Endothelial cell of umbilical vein (primary cell): ENCODE results near the gene TMEM267. TPM values are rescaled to one million over a fixed set of nuclear protein-coding genes. Genes with fewer than 3 reads are reported as not detected.
A peak's percentile ranks its signal among the peaks of the same experiment; 100 is the strongest.

ENCODE experiments used
- BruUV-seq: library from RNA; stranded (reverse); fragments of 400-500 nt; replicated peaks from 2 replicates; lab custom pipeline; 2021; lab: Mats Ljungman, UMichigan
- CTCF ChIA-PET: fragments of 300-600, 350-600 bp; sonication (Branson Sonifier 250); formaldehyde crosslinking; loops from one replicate; lab custom pipeline; 2021; ENCODE audit warnings: antibody characterized with exemption, inconsistent platforms; lab: Charles Lee
- POLR2A ChIA-PET: fragments of 300-600, 350-600 bp; sonication (Branson Sonifier 250); formaldehyde crosslinking; loops from one replicate; lab custom pipeline; 2021; ENCODE audit warnings: antibody characterized with exemption, inconsistent platforms; lab: Charles Lee
- DNase-seq: peaks from one replicate; pipeline ENCODE4 v3.0.0-alpha.2; 2011; ENCODE audit warnings: low read depth, low spot score
- FAIRE-seq: peaks from 2 replicates; lab custom pipeline; 2011; peaks lifted over from hg19 to GRCh38; lab: Jason Lieb, UNC
- H2AFZ ChIP-seq: 2 replicates; pipeline ENCODE4 v1.6.0; 2012; ENCODE audit warnings: low read depth, low read length, control low read depth, inconsistent platforms
- H3K27ac ChIP-seq: 2 replicates; pipeline ENCODE4 v1.5.1; 2011; ENCODE audit warnings: low read depth, mild to moderate bottlenecking, control low read depth, low read length, moderate library complexity; ENCODE audit not compliant: insufficient read depth
- H3K27me3 ChIP-seq, 2 experiments: 2 replicates each; pipeline versions ENCODE4 v1.6.0 to v1.6.1; 2011; ENCODE audit warnings: low read length in 2 of 2, mixed read lengths in 1 of 2; ENCODE audit not compliant: control insufficient read depth in 2 of 2, insufficient read depth in 2 of 2
- H3K36me3 ChIP-seq, 2 experiments: 2 replicates in 1 of 2; 3 replicates in 1 of 2; pipeline ENCODE4 v1.5.1; 2011; ENCODE audit warnings: low read length in 2 of 2, mild to moderate bottlenecking in 1 of 2, moderate library complexity in 1 of 2; ENCODE audit not compliant: control insufficient read depth in 2 of 2, insufficient read depth in 2 of 2; ENCODE audit errors: extremely low read depth in 1 of 2
- H3K4me1 ChIP-seq: 3 replicates; pipeline ENCODE4 v1.5.1; 2011; ENCODE audit warnings: mild to moderate bottlenecking, low read length; ENCODE audit not compliant: control insufficient read depth, insufficient read depth; ENCODE audit errors: extremely low read depth
- H3K4me2 ChIP-seq: 2 replicates; pipeline ENCODE4 v1.6.1; 2011; ENCODE audit warnings: low read length, control low read depth, mixed read lengths; ENCODE audit not compliant: insufficient read depth
- H3K4me3 ChIP-seq, 3 experiments: fragments of 200-600 bp in 1 of 3; sonication (generic), shearing (Covaris generic) in 1 of 3; replicated peaks in 1 of 3; 2 replicates each; pipeline ENCODE4 v1.5.1; 2011 to 2016; ENCODE audit warnings: control low read depth in 3 of 3, low read length in 3 of 3, mild to moderate bottlenecking in 2 of 3, inconsistent platforms in 1 of 3, low read depth in 1 of 3, moderate library complexity in 1 of 3; ENCODE audit not compliant: insufficient read depth in 1 of 3
- H3K79me2 ChIP-seq: 2 replicates; pipeline ENCODE4 v1.6.0; 2012; ENCODE audit warnings: low read length, inconsistent platforms; ENCODE audit not compliant: control insufficient read depth, insufficient read depth
- H3K9ac ChIP-seq: replicated peaks from 2 replicates; pipeline ENCODE3; 2011; ENCODE audit warnings: low read length, control low read depth; ENCODE audit not compliant: insufficient read depth; ENCODE audit errors: extremely low read depth
- H3K9me1 ChIP-seq: replicated peaks from 3 replicates; pipeline ENCODE4 v1.6.0; 2011; ENCODE audit warnings: mild to moderate bottlenecking, low read length; ENCODE audit not compliant: control insufficient read depth, insufficient read depth; ENCODE audit errors: extremely low read depth
- H3K9me3 ChIP-seq: replicated peaks from 2 replicates; pipeline ENCODE4 v1.5.1; 2012; ENCODE audit warnings: low read length, inconsistent platforms; ENCODE audit not compliant: control insufficient read depth, insufficient read depth
- H4K20me1 ChIP-seq: replicated peaks from 2 replicates; pipeline ENCODE3; 2011; ENCODE audit warnings: mild to moderate bottlenecking, low read length; ENCODE audit not compliant: control insufficient read depth, insufficient read depth; ENCODE audit errors: extremely low read depth
- EZH2 ChIP-seq: IDR thresholded peaks from 2 replicates; pipeline ENCODE4 v1.6.1; 2012; ENCODE audit warnings: borderline replicate concordance, low read depth, mild to moderate bottlenecking, moderate library complexity, low read length, inconsistent platforms; ENCODE audit not compliant: severe bottlenecking
- FOS ChIP-seq: IDR thresholded peaks from 2 replicates; pipeline ENCODE4 v1.6.1; 2011; ENCODE audit warnings: mild to moderate bottlenecking, low read length, moderate library complexity, borderline replicate concordance; ENCODE audit not compliant: insufficient read depth
- JUN ChIP-seq: IDR thresholded peaks from 2 replicates; pipeline ENCODE4 v1.6.1; 2011; ENCODE audit warnings: borderline replicate concordance, low read depth; ENCODE audit not compliant: insufficient read length, insufficient read depth
- MYC ChIP-seq: IDR thresholded peaks from one replicate; pipeline ENCODE4 v1.6.1; 2011; ENCODE audit warnings: mild to moderate bottlenecking, low read depth, low read length
- POLR2AphosphoS5 ChIP-seq: IDR thresholded peaks from 2 replicates; pipeline ENCODE4 v1.6.1; 2012; ENCODE audit warnings: low read depth, mild to moderate bottlenecking, control low read depth, low read length, moderate library complexity; ENCODE audit not compliant: insufficient read depth
- dilution Hi-C: fragments of 300-500 bp; cut with MboI; formaldehyde crosslinking; loops from one replicate; pipeline ENCODE4 v1.15.0; 2019; ENCODE audit warnings: low sequenced_read_pairs; ENCODE audit not compliant: extremely low pct_ligation_motif_present
- intact Hi-C: fragments of 100-400 bp; cut with micrococcal nuclease; formaldehyde crosslinking; loops from one replicate; pipeline ENCODE4 v1.10.0; 2022
- polyA plus RNA-seq, 4 experiments: library from polyadenylated mRNA; depleted of rRNA in 3 of 4; stranded (reverse) in 3 of 4; unstranded in 1 of 4; fragments of >200 nt; gene quantifications; 2 replicates each; pipeline versions ENCODE4 v1.2.1 to v1.2.3, GENCODE V29; 2011 to 2012; ENCODE audit warnings: missing spikeins in 1 of 4
- total RNA-seq: library from RNA; stranded (reverse); gene quantifications from 2 replicates; pipeline ENCODE4 v1.2.3, GENCODE V29; 2021
- TF ChIP-seq, protein P1 (sequence below), 2 donors: IDR thresholded peaks; 1 replicate in 1 of 2; 2 replicates in 1 of 2; pipeline ENCODE4 v1.5.1; 2011; ENCODE audit warnings: low read length in 2 of 2, mild to moderate bottlenecking in 2 of 2, moderate library complexity in 2 of 2, control low read depth in 1 of 2, inconsistent platforms in 1 of 2, low read depth in 1 of 2; ENCODE audit not compliant: insufficient read depth in 1 of 2; ENCODE audit errors: extremely low read depth in 1 of 2

The TMEM267 gene
- total and polyA plus RNA-seq, 2 donors (not counting 3 experiments of a cell fraction or from before 2014, with no cell fraction given), result 5.4 to 8.6 TPM

DNA sequence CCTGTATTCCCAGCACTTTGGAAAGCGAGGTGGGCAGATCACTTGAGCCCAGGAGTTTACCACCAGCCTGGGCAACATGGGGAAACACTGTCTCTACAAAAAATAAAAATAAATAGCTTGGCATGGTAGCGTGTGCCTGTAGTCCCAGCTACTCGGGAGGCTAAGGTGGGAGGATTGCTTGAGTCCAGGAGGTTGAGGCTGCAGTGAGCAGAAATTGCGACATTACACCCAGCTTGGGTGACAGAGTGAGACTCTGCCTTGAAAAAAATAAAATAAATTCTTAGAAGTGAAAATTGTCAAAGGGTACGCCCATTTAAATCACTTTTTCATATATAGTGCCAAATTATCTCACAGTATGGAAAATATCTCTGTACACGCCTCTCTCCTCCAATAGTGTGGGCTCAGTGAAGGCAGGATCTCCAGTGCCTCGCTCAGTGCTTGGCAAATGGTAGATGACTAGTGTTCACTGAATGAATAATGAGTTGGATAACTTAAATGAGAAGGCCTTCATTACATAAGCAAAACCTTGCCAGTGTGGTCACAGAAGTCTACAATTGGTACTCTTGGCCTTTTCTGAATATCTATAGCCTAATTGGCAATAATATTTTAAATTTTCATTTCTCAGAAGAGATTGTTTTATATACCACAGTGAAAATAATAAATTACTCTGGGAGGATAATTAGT is 62.1 kb downstream of the TMEM267 start:
- CTCF ChIA-PET, result interaction anchor here (0.9 to 1.5 kb wide), 3 partner anchors 9 to 62 kb away, joined by 3 to 7 read pairs (median 4); partner anchors contain the start of genes CCL28 and TMEM267
- intact Hi-C loops (no loop called here), dilution Hi-C loops (no loop called here)
- Histone ChIP-seq H4K20me1 (no peaks in the 10 kb centered on the region), H3K79me2 (no peaks in the 10 kb centered on the region), H3K9me1 (no peaks in the 10 kb centered on the region), H3K36me3 (no peaks in the 10 kb centered on the region), H3K4me2 (no peak overlapping the region), H3K27me3 (peaks cover 3 to 7% of the 10 kb centered on the region in 2 experiments), H3K9ac (no peak overlapping the region), H3K4me1 (no peaks in the 10 kb centered on the region), H3K4me3 (no peak overlapping the region), H3K27ac (no peak overlapping the region), H2AFZ (no peak overlapping the region), H3K9me3 (no peaks in the 10 kb centered on the region)
- peak; percentile 13 for DNase-seq
- TF ChIP-seq POLR2AphosphoS5, result no peak
- no peak for TF ChIP-seq JUN
- no peak for TF ChIP-seq EZH2
- TF ChIP-seq, protein P1, sequence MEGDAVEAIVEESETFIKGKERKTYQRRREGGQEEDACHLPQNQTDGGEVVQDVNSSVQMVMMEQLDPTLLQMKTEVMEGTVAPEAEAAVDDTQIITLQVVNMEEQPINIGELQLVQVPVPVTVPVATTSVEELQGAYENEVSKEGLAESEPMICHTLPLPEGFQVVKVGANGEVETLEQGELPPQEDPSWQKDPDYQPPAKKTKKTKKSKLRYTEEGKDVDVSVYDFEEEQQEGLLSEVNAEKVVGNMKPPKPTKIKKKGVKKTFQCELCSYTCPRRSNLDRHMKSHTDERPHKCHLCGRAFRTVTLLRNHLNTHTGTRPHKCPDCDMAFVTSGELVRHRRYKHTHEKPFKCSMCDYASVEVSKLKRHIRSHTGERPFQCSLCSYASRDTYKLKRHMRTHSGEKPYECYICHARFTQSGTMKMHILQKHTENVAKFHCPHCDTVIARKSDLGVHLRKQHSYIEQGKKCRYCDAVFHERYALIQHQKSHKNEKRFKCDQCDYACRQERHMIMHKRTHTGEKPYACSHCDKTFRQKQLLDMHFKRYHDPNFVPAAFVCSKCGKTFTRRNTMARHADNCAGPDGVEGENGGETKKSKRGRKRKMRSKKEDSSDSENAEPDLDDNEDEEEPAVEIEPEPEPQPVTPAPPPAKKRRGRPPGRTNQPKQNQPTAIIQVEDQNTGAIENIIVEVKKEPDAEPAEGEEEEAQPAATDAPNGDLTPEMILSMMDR (IDR thresholded peaks at IDR 0.05; ENCODE audit: extremely low read depth in 1 of 2, insufficient read depth in 1 of 2, low read depth in 1 of 2, low read length in 2 of 2), result no peak
- no peak for TF ChIP-seq MYC
- no peak for TF ChIP-seq FOS
- BruUV-seq, result no TSS peak
- FAIRE-seq, result no peak
- POLR2A ChIA-PET, result no interaction called here
